HG03108 (cell line): ENCODE data around the gene SLC39A7.

Source experiments
- ATAC-seq: cut with Tn5 transposase; IDR thresholded peaks from one replicate; pipeline ENCODE4 v1.9.1; 2021; ENCODE audit warnings: moderate library complexity; ENCODE audit not compliant: unreplicated experiment

The SLC39A7 gene

GRCh38 chr6:33204415-33205190 is 3.9 kb downstream of the SLC39A7 start, which contains the start of gene HSD17B8:
Gene HSD17B8, plus strand, starts transcription at chr6:33204655. Its CDS starts 14 bp downstream, at chr6:33204669.
- ATAC-seq = peak; percentile 45

GRCh38 chr6:33205191-33206026 is 4.7 kb downstream of the SLC39A7 start:
- ATAC-seq = no peak

- ATAC-seq = no peak
Observed at GRCh38 chr6:33206027-33206863, 5.6 kb downstream of the SLC39A7 start.

GRCh38 chr6:33206864-33207551 is 6.3 kb downstream of the SLC39A7 start:
- ATAC-seq = no peak

- ATAC-seq = no peak
Observed at GRCh38 chr6:33207552-33208090, 7.0 kb downstream of the SLC39A7 start.

- ATAC-seq = no peak
Observed at GRCh38 chr6:33208091-33208967, 7.7 kb downstream of the SLC39A7 start, which contains the start of gene RING1. Gene RING1, plus strand, starts transcription at chr6:33208500. Its CDS starts 323 bp downstream, at chr6:33208823.

- ATAC-seq = no peak
Observed at GRCh38 chr6:33209856-33210255, 9.2 kb downstream of the SLC39A7 start.

GRCh38 chr6:33211136-33211535 is 10.5 kb downstream of the SLC39A7 start:
- ATAC-seq = no peak

- ATAC-seq = no peak
Observed at GRCh38 chr6:33211666-33212422, 11.2 kb downstream of the SLC39A7 start.

GRCh38 chr6:33212857-33213165 is 12.1 kb downstream of the SLC39A7 start:
- no peak for ATAC-seq

GRCh38 chr6:33213166-33213988 is 12.7 kb downstream of the SLC39A7 start:
- no peak for ATAC-seq

- no peak for ATAC-seq
Observed at GRCh38 chr6:33213989-33214335, 13.3 kb downstream of the SLC39A7 start.

- no peak for ATAC-seq
Observed at GRCh38 chr6:33215271-33216116, 14.8 kb downstream of the SLC39A7 start.

- no peak for ATAC-seq
Observed at GRCh38 chr6:33216117-33216649, 15.5 kb downstream of the SLC39A7 start.

GRCh38 chr6:33217246-33217645 is 16.6 kb downstream of the SLC39A7 start:
- ATAC-seq = no peak

- ATAC-seq = no peak
Observed at GRCh38 chr6:33217681-33218080, 17.0 kb downstream of the SLC39A7 start.
